B cell (primary cell): ENCODE results near the gene TCF15.

Experiments used
- EZH2 ChIP-seq: IDR thresholded peaks from 2 replicates; pipeline ENCODE4 v1.6.1; 2012; ENCODE audit warnings: borderline replicate concordance, low read depth, mild to moderate bottlenecking, moderate library complexity, low read length; ENCODE audit not compliant: insufficient read depth, poor library complexity, severe bottlenecking
- TF ChIP-seq, protein P1 (sequence below): fragments of 200-600 bp; IDR thresholded peaks from one replicate; pipeline ENCODE4 v1.8.0; 2022; ENCODE audit warnings: antibody characterized with exemption, mild to moderate bottlenecking

DNA sequence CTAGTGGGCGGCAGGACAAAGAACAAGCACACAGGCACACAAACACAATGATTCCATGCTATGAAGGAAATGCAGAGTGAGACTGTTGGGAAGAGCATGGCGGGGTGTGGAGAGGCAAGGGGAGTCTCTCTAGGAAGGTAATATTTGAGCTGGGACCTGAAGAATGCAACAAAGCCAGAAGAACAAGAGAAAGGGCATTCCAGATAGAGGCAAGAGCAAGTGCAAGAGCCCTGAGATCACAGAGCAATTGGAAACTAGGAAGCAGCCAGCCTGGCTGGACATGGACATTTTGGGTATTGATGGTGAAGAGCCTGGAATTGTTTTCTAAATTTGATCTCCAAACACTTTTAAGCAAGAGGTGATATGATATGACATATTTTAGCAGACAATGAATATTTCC is 27.4 kb upstream of the TCF15 start:
- TF ChIP-seq, protein P1, sequence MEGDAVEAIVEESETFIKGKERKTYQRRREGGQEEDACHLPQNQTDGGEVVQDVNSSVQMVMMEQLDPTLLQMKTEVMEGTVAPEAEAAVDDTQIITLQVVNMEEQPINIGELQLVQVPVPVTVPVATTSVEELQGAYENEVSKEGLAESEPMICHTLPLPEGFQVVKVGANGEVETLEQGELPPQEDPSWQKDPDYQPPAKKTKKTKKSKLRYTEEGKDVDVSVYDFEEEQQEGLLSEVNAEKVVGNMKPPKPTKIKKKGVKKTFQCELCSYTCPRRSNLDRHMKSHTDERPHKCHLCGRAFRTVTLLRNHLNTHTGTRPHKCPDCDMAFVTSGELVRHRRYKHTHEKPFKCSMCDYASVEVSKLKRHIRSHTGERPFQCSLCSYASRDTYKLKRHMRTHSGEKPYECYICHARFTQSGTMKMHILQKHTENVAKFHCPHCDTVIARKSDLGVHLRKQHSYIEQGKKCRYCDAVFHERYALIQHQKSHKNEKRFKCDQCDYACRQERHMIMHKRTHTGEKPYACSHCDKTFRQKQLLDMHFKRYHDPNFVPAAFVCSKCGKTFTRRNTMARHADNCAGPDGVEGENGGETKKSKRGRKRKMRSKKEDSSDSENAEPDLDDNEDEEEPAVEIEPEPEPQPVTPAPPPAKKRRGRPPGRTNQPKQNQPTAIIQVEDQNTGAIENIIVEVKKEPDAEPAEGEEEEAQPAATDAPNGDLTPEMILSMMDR = no peak
- TF ChIP-seq EZH2 = no peak
